ENCODE results near the gene APEH.
A peak's percentile ranks its signal among the peaks of the same experiment; 100 is the strongest.
"Not testable (repeated sequence)": the region's sequence is repeated elsewhere in the genome, so short reads cannot be mapped to it uniquely, and the experiment has no call there.

Gene APEH

DNA sequence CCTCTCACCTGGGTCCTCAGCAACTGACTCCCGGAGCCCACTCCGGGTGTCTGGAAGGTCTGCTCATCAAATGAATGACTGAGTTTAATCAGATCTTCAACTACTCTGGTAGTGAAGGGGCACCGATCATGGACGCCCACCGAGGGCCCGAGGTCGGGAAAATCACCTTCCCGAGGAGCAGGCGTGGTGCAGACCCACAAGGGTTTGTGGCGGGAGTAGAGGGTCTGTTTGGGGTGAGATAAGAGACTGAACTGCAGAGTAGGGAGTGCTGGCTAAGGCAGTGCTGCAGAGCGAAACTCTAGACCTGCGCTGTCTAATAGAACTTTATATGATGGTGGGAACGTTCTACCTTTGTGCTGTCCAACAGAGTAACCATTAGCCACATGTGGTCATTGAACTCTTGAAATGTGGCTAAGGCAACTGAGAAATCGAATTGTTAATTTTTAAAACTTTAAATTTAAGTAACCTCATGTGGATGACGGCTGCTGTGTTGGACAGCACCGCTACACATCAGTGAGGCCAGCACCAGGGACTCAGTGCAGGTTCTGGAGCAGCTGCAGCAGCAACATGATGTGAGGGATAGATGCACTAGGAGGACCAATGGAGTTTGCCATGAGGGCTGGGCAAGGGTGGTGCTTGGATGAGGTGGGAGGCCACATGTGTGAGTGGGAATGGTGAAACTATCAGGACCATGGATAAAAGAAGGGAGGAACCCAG is 15.9 kb downstream of the APEH start:
- not testable (repeated sequence) for DNase-seq (ENCODE audit: low read depth, low spot score)

DNA sequence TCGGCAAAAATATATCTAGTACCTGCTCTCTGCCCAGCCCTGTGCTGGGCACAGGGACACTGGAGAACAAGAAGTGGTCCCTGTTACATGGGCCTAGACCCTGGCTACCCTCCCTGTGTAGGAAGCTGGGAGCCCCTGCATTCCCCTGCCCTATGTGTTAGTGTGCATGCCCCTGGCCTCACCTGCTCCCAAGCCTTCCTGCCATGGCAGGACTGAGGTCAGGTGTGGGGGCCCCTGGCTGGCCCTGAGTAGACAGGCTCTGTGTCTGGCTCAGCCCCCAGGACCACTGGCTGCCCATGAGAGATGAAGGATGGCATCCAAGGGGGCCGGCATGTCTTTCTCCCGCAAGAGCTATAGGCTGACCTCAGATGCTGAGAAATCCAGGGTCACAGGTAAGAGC is 16.7 kb downstream of the APEH start:
- DNase-seq (ENCODE audit: low read depth, low spot score): not testable (repeated sequence)

DNA sequence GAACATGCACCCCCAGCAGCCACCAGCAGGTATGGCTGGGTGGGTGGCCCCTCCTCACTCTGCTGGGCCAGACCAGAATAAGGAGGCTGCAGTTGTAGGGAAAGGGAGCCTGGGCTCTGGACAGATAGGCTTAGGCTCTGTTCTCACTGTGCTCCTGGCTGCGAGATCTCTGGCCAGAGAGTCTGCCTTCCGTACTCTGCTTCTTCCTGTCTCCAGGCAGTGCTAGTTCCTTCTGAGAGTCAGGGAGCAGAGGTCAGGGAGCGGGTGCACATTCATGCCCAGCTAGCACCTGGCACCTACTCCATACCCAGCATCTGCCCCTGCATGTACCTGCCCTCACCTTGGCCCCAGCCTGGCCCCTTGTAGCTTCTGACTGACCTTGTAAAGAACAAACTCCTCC is 17.3 kb downstream of the APEH start:
- not testable (repeated sequence) for DNase-seq (ENCODE audit: low read depth, low spot score)

- DNase-seq (ENCODE audit: low read depth, low spot score): not testable (repeated sequence)
Measured at GRCh38 chr3:49694409-49695070, 20.4 kb downstream of the APEH start.

DNA sequence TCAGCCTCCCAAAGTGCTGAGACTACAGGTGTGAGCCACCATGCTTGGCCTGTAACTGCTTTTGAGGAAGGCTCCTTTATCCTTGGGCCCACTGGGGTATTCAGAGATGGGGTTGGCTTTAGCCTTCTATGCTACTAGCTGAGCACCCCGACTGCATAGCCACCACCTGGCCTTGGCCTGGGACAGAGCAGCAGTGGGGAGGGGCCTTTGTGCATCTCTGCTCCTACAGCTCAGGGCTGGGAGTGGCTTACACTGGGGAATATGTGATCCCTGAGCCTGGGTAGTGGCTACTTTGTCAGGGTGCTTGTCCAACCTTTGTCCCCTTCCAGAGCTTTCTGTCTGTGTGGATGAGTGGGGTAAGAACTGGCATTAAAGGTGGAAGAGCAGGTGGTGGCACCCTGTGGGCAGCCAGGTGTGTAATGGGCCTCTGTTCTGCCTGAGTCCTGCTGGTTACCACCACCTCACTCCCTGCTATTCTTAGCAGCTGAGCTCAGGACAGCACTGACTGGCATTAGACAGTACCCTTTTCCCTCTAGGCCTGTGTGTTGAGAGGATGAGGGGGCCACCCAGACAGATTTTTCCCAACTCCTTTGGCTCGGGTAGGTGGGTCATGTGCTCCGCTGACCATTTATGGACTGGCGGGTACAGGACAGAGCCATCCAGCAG is 21.3 kb downstream of the APEH start:
- DNase-seq (ENCODE audit: low read depth, low spot score): not testable (repeated sequence)

GRCh38 chr3:49699281-49699979 is 25.3 kb downstream of the APEH start:
- no peak for DNase-seq (ENCODE audit: low read depth, low spot score)

DNA sequence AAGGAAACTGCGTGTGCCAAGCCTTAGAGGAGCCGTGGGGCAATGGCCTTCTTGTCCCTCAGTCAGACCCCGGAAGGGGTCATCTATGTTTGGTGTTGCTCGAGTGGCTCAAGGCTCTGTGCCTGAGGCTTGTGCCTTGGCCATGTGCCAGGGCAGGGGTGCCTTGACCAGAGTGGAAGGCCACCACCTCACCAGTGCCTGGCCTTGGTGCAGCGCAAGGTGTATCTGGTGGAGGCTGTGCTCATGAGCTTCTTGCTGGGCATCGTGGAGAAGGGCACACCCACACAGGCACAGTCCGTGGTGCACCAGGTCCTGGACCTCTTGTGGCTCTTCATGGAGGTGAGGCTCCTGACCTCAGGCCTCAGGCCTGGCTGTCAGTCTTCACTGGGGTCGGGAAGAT is 25.9 kb downstream of the APEH start:
- DNase-seq (ENCODE audit: low read depth, low spot score): no peak

DNA sequence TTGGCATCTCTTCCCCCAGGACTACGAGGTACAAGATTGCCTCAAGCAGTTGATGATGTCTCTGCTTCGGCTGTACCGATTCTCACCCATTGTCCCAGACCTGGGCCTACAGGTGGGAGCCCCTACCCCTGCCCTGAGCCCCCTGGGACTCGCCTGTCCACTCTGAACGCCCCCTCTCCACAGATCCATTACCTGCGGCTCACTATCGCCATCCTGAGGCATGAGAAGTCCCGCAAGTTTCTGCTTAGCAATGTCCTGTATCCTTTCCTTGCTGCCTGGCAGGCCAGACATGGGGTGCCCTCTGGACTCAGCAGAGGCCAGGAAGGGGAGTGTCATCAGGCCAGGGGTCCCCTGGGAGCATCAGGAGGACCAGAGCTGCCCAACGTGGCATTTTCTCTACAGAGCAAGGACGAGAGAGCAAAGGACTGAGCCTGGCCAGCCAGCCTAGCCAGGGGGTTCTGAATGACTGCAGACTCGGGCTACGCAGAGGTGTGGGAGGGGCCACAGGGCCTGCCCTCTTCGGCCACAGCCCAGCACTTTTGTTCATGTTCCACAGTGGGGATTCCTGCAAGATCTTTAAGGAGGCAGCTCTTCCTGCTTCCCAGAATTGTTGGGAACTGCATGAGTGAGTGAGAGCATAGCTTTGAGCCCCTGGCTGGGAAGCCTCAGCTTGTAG is 26.4 kb downstream of the APEH start:
- no peak for DNase-seq (ENCODE audit: low read depth, low spot score)

DNA sequence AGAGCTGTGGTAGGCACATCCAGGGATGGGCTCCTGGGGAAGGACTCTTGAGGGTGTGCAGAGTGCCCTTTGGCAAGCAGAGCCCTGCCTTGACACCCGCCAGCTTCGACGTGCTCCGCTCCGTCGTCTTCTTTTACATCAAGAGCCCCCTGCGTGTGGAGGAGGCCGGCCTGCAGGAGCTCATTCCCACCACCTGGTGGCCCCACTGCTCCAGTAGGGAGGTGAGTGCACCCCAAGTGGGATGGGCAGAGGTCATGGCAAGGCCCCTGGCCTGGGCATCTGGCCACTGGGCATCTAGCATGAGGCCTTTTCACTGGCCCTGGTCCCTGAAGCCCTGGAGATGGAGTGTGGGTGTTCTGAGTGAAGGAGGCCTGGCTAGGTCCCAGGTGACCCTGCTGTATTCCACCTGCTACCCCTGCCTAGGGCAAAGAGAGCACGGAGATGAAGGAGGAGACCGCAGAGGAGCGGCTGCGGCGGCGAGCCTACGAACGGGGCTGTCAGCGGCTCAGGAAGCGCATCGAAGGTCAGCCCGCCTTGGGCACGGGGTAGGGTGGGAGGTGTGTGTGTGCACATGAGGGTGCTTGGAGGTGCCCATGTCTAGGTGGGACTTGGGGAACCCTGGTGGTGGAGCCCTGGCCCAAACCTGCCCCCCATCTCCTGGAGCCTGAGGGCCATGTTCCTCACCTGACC is 27.4 kb downstream of the APEH start:
- peak; percentile 41 for DNase-seq (ENCODE audit: low read depth, low spot score)

DNA sequence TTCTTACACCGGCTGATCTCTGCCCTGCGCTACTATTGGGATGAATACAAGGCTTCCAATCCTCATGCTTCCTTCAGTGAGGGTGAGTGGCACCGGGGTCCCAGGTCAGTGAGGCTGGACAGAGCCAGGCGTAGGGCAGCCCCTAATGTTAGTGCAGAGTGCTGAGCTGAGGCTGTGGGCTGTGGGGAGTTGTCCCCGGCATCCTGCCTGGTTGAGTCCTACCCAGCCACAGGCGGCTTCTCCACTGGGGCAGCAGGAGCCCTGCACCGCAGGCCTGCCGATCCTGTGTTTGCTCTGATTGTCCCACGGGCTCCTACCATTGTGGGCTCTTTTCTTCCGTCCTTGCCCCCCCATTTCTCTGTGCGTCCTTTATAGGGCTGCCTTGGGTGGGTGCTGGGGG is 28.5 kb downstream of the APEH start:
- DNase-seq (ENCODE audit: low read depth, low spot score): no peak

GRCh38 chr3:49703443-49703927 is 29.3 kb downstream of the APEH start:
- peak; percentile 82 for DNase-seq (ENCODE audit: low read depth, low spot score)

DNA sequence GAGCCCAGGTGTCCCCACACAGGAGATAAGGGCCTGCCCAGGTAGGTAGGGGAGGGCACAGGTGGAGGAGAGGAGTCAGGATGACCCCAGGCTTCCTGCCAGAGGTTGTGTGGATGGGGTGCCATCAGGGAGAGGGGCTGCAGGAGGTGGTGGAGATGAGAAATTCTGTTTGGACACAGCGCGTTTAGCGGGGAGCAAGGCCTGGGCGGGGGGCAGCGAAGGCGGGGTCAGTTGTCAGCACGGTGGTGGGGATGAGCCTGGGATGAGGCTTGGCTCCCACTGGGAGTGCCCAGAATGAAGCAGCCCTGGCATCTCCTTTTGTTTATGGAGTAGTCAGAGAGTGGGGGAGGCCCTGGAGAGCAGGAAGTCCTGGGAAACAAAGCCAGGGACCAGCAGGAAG is 29.8 kb downstream of the APEH start:
- DNase-seq (ENCODE audit: low read depth, low spot score): no peak

DNA sequence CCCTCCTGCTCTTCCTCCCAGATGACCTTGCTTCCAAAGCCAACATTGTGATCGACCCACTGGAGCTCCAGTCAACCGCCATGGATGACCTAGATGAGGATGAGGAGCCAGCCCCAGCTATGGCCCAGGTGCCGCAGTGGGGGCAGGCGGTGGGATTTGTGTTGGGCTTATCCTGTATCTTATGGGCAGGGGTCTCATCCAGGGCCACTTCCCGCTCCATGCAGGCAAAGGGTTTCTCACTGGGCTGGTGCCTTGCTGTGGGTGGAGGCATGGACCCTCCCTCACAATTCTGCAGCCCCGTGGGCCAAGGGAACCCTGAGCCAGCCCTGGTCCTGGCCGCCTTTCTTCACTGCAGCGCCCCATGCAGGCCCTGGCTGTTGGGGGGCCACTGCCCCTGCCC is 30.5 kb downstream of the APEH start:
- no peak for DNase-seq (ENCODE audit: low read depth, low spot score)

DNA sequence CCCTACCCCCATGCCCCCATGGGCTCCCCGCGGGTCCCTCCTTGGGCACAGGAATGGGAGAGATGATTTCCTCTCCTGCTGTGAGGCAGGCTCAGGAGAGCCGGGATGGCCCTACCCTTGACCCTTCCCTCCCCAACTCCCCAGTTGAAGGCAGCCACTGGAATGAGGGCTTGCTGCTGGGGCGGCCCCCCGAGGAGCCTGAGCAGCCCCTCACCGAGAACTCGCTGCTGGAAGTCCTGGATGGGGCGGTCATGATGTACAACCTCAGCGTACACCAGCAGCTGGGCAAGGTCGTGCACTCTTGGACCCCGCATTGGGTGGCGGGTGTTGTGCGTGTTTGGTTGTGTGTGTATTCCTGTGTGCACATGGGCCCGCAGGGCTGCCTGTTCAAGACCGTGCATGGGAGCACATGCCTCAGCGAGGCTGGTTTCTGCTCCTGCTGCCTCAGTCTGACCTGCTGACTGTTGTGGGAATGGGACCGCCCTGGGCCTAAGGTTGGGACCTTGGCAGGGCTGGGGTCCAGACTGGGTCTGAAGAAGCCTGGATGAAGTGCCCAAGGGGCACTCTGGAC is 31.3 kb downstream of the APEH start:
- DNase-seq (ENCODE audit: low read depth, low spot score): no peak

DNA sequence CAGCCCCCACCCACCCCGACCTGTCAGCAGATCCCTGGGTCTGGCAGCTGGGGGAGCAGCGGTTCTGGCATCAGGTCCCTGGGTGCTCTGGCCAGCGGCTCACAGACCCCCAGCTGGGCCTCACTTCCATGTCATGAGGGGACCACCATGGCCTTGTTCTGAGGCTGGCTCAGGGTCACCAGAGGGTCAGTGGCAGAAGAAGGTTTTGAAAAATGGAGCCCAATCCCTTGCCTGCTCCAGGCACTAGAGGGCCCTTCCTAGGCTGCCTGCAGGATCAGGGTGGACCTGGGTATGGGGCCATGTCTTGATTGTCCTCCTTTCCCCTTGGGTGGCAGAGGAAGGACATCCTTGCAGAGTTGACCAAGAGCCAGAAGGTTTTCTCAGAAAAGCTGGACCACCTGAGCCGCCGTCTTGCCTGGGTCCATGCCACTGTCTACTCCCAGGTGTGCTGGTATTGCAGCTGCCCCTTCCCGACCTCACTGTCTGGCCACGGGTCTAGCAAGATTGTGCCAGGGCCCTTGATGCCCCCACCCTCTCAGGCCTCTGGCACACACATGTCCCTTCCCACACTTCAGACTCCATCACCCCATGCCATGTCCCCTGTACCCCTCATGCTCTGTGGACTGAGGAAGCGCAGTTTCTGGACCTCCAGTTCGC is 32.4 kb downstream of the APEH start:
- no peak for DNase-seq (ENCODE audit: low read depth, low spot score)

DNA sequence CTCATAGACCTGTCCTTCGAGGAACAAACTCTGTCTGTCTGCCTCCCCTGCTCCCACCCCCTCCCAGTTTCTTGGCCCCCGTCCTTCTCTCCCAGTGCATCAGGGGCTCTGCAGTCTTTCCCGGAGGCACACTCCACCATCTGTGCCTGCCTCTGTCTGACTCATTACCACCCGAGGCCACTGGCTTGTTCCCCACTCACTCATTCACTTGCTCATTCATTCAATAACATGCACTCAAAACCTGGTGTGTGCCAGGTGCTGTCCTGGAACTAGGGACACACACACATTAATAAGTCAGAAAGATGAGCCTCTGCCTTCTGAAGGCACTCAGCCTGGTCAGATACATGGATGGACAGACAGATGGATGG is 32.9 kb downstream of the APEH start:
- DNase-seq (ENCODE audit: low read depth, low spot score): no peak

- no peak for DNase-seq (ENCODE audit: low read depth, low spot score)
Measured at GRCh38 chr3:49709852-49710251, 35.7 kb downstream of the APEH start.

GRCh38 chr3:49711489-49711888 is 37.3 kb downstream of the APEH start:
- DNase-seq (ENCODE audit: low read depth, low spot score): no peak

- DNase-seq (ENCODE audit: low read depth, low spot score): no peak
Measured at GRCh38 chr3:49712166-49712565, 38.0 kb downstream of the APEH start.

Data from ELF-1 (cell line).